Heart right ventricle (tissue), 16 donors: ENCODE measurements around the gene BRMS1L. TPM values are rescaled to one million over a fixed set of nuclear protein-coding genes. Genes with fewer than 3 reads are reported as not detected.
"Not testable (repeated sequence)": the region's sequence is repeated elsewhere in the genome, so short reads cannot be mapped to it uniquely, and the experiment has no call there.

ENCODE experiments used
- ATAC-seq, 8 donors: fragments of 200-7000 bp; cut with Tn5 transposase; one replicate each; pipeline ENCODE4 v1.9.1; 2020; ENCODE audit warnings: mild to moderate bottlenecking in 8 of 8, moderate library complexity in 8 of 8, moderate number of reproducible peaks in 1 of 8
- DNase-seq, 2 donors: peaks; one replicate each; pipeline ENCODE4 v3.0.0-alpha.2; 2020
- H3K27ac ChIP-seq, 10 donors: fragments of 200-600 bp; sonication (generic) in 2 of 10; one replicate each; pipeline versions ENCODE4 v1.5.0 to v1.8.0; 2020 to 2022; ENCODE audit warnings: mild to moderate bottlenecking in 3 of 10
- H3K27me3 ChIP-seq, 7 donors: fragments of 200-600 bp; one replicate each; pipeline ENCODE4 v1.8.0; 2021 to 2022; ENCODE audit warnings: mild to moderate bottlenecking in 2 of 7
- H3K36me3 ChIP-seq, 9 donors: fragments of 200-600 bp; sonication (generic) in 1 of 9; one replicate each; pipeline versions ENCODE4 v1.5.0 to v1.8.0; 2020 to 2022; ENCODE audit warnings: mild to moderate bottlenecking in 2 of 9
- H3K4me1 ChIP-seq, 9 donors: fragments of 200-600 bp; sonication (generic) in 1 of 9; one replicate each; pipeline versions ENCODE4 v1.5.0 to v1.8.0; 2020 to 2022; ENCODE audit warnings: mild to moderate bottlenecking in 4 of 9
- H3K4me3 ChIP-seq, 10 donors: fragments of 200-600 bp; sonication (generic) in 2 of 10; one replicate each; pipeline versions ENCODE4 v1.5.0 to v1.8.0; 2020 to 2022; ENCODE audit warnings: mild to moderate bottlenecking in 7 of 10, moderate library complexity in 2 of 10
- H3K9me3 ChIP-seq, 11 donors: fragments of 200-600 bp in 10 of 11; sonication (generic) in 2 of 11; one replicate each; pipeline versions ENCODE4 v1.5.0 to v1.8.0; 2013 to 2022; ENCODE audit warnings: mild to moderate bottlenecking in 2 of 11, control low read depth in 1 of 11, moderate library complexity in 1 of 11
- CTCF ChIP-seq, 9 donors: fragments of 200-600 bp; sonication (generic) in 2 of 9; IDR thresholded peaks; one replicate each; pipeline versions ENCODE4 v1.5.0 to v1.8.0; 2021 to 2022; ENCODE audit warnings: antibody characterized with exemption in 9 of 9, mild to moderate bottlenecking in 5 of 9, moderate library complexity in 1 of 9
- WGBS, 2 donors: extraction: QIAGEN DNeasy Blood & Tissue Kit; methylation state at CpG; one replicate each; pipeline ENCODE4 v1.1.7; 2013; ENCODE audit warnings: inconsistent platforms in 1 of 2; 5-methylcytosine and 5-hydroxymethylcytosine counted together
- intact Hi-C, 10 donors: fragments of 100-400 bp; cut with DNase I; formaldehyde crosslinking; loops; one replicate each; pipeline versions ENCODE4 v1.11.1 to v1.14.2; 2022
- long read RNA-seq, 3 donors: library from polyadenylated mRNA; unstranded; transcript quantifications; one replicate each; pipeline ENCODE4 v2.0.0, GENCODE V29; 2020 to 2021
- polyA plus RNA-seq, 2 donors: library from polyadenylated mRNA; stranded (reverse); fragments of 200-250 nt; gene quantifications; one replicate each; pipeline ENCODE4 v1.2.3, GENCODE V29; 2013
- total RNA-seq, 10 donors: library from RNA; stranded (reverse); fragmentation: NEBNext Ultra II Directional in 3 of 10; extraction: Animal tissue kit (Norgen Biotek cat#: 25700) in 3 of 10; gene quantifications; one replicate each; pipeline versions ENCODE4 v1.2.1 to v1.2.4, GENCODE V29; 2021 to 2023
- donor health status: Arrhythmogenic right ventricular cardiomyopathy.
- donor health status: ischemic (EF 13 %, LVEDD 7.1; RV severe dilation, severe dysfunction).
- donor health status: healthy with polysubstance abuse.
- donor health status: DM: no; HTN: yes; CAD: no.
- donor health status: DM: no; HTN: no; CAD: no.
- donor health status: ischemic (EF 25% LVEDD 6.9; RV normal size, moderate dysfunction).
- donor health status: ischemic (EF 25% LVEDD 5.7; RV mildly dilated, moderate dysfunction).
- donor health status: healthy.
- donor health status: DM: yes; HTN: yes; CAD: no.
- donor health status: Ischemic cardiomyopathy.
- donor health status: ischemic (EF 35%, LVEDD 5.7; RV mildly dilated, moderate dysfunction).
- donor health status: nonischemic (EF 11% LVEDD 7.7; RV severe dilation, severe dysfunction).
- donor health status: DM: yes; HTN: yes; CAD: no.
- donor health status: PGD.
- donor health status: ischemic (EF 29% LVEDD 5.4; RV normal size, mild dysfunction).
- donor health status: nonischemic (EF 23%, LVEDD 6.1; RV moderate dilation, normal function).

BRMS1L gene
- total RNA-seq (10 to 100 TPM; 10.9 to 14.0 (median 12.0) TPM), polyA plus RNA-seq (1 to 10 TPM; 2.9 to 6.5 TPM)
- long read RNA-seq, donor 1, transcript BRMS1L-201 (10 exons, 2,657 nt), result major isoform, 18 of 23 reads
- long read RNA-seq, donor 1, partial matches to known transcripts, result 1 of 23 reads
- long read RNA-seq, donor 1, other reads (novel, unspliced or antisense), result 4 of 23 reads
- long read RNA-seq, donor 2, transcript BRMS1L-201 (10 exons, 2,657 nt), result major isoform, 36 of 39 reads
- long read RNA-seq, donor 2, partial matches to known transcripts, result 1 of 39 reads
- long read RNA-seq, donor 2, other reads (novel, unspliced or antisense), result 2 of 39 reads
- long read RNA-seq, donor 3, transcript BRMS1L-201 (10 exons, 2,657 nt), result major isoform, 20 of 24 reads
- long read RNA-seq, donor 3, partial matches to known transcripts, result 0 of 24 reads
- long read RNA-seq, donor 3, other reads (novel, unspliced or antisense), result 4 of 24 reads

- no peaks in the 10 kb centered on the region for H3K9me3 ChIP-seq
- ATAC-seq (peak; percentile 98 to 99 (median 98)), DNase-seq (peak; percentile 98)
- H3K4me3 ChIP-seq, result peak within 1 kb of the TSS; percentile 42 to 99 (median 82)
- no peaks in the 10 kb centered on the region for H3K27me3 ChIP-seq
- H3K27ac ChIP-seq, result peak within 1 kb of the TSS; percentile 91 to 99 (median 98)
- intact Hi-C loops, result loop anchor here in 2 of 10 donors (1.0 to 2.0 kb wide), 2 partner anchors 17 to 18 kb away; partner anchors contain the start of gene RALGAPA1 (in 2 of the 2)
- TF ChIP-seq CTCF (IDR thresholded peaks at IDR 0.05), result peak in 7 of 9 donors; percentile 9 to 47 (median 24)
- 0 to 1% methylated on average over 70 of the region's 70 CpGs for whole genome bisulfite sequencing, 2 donors
- peaks cover 0 to 16% (median 9%) of the 10 kb centered on the region in 9 donors for H3K4me1 ChIP-seq
- peaks cover 0 to 9% (median 0%) of the 10 kb centered on the region in 9 donors for H3K36me3 ChIP-seq
These were observed at the start of gene BRMS1L for GRCh38 chr14:35826218-35826951. Gene BRMS1L, plus strand, starts transcription at chr14:35826338. Its CDS starts 179 bp downstream, at chr14:35826517.

GRCh38 chr14:35776823-35777222 lies 49.3 kb upstream of the BRMS1L start:
- H3K27ac ChIP-seq, result no peak overlapping the region
- no peak for TF ChIP-seq CTCF (IDR thresholded peaks at IDR 0.05)
- no peaks in the 10 kb centered on the region for H3K27me3 ChIP-seq
- no peaks in the 10 kb centered on the region for H3K4me1 ChIP-seq
- H3K9me3 ChIP-seq, result peaks cover 0 to 24% (median 17%) of the 10 kb centered on the region in 11 donors
- intact Hi-C loops, result no loop called here
- no peak overlapping the region for H3K4me3 ChIP-seq
- 91% methylated on average over 4 of the region's 4 CpGs for WGBS, 2 donors
- H3K36me3 ChIP-seq, result peaks cover 0 to 28% (median 0%) of the 10 kb centered on the region in 9 donors
- no peak for ATAC-seq
- no peak for DNase-seq

GRCh38 chr14:35777550-35777949 lies 48.6 kb upstream of the BRMS1L start:
- 96 to 98% methylated on average over 5 of the region's 5 CpGs for WGBS, 2 donors
- H3K27me3 ChIP-seq, H3K27ac ChIP-seq, ATAC-seq, DNase-seq, H3K4me1 ChIP-seq, H3K4me3 ChIP-seq, intact Hi-C loops: not testable (repeated sequence)
- H3K36me3 ChIP-seq, result peaks cover 0 to 21% (median 0%) of the 10 kb centered on the region in 9 donors
- H3K9me3 ChIP-seq, result peaks cover 0 to 31% (median 17%) of the 10 kb centered on the region in 11 donors

- intact Hi-C loops, result no loop called here
- H3K36me3 ChIP-seq, result peaks cover 0 to 13% (median 0%) of the 10 kb centered on the region in 9 donors
- 97 to 99% methylated on average over 3 of the region's 3 CpGs for WGBS, 2 donors
- H3K4me3 ChIP-seq, result no peak overlapping the region
- DNase-seq (no peak), ATAC-seq (no peak)
- no peaks in the 10 kb centered on the region for H3K4me1 ChIP-seq
- H3K27me3 ChIP-seq, result no peaks in the 10 kb centered on the region
- H3K9me3 ChIP-seq, result peaks cover 0 to 33% (median 17%) of the 10 kb centered on the region in 11 donors
- no peak for TF ChIP-seq CTCF (IDR thresholded peaks at IDR 0.05)
- no peak overlapping the region for H3K27ac ChIP-seq
These were observed 46.8 kb upstream of the BRMS1L start for GRCh38 chr14:35779368-35779767.
